Activated CD4-positive, alpha-beta memory T cell treated with anti-CD3 and anti-CD28 coated beads, Interleukin-2, amount 10 ng/mL, durations not matched to agents 7 days and 5 days (primary cell): ENCODE data around the gene XPC. TPM values are rescaled to one million over a fixed set of nuclear protein-coding genes. Genes with fewer than 3 reads are reported as not detected.

Experiments used
- CTCF ChIA-PET: fragments of 350-600 bp; sonication (Branson Sonifier 250); formaldehyde crosslinking; loops from one replicate; lab custom pipeline; 2021; ENCODE audit warnings: antibody characterized with exemption, inconsistent platforms; lab: Charles Lee
- POLR2A ChIA-PET: fragments of 350-600 bp; sonication (Branson Sonifier 250); formaldehyde crosslinking; loops from one replicate; lab custom pipeline; 2021; ENCODE audit warnings: antibody characterized with exemption; lab: Charles Lee
- DNase-seq: peaks from one replicate; pipeline ENCODE4 v3.0.0-alpha.2; 2020
- H3K27ac Mint-ChIP-seq: one replicate; pipeline ENCODE4 v1.8.0; 2021; ENCODE audit warnings: mild to moderate bottlenecking, mixed read lengths
- H3K27me3 Mint-ChIP-seq: one replicate; pipeline ENCODE4 v1.8.0; 2021; ENCODE audit warnings: mixed read lengths
- H3K36me3 Mint-ChIP-seq: one replicate; pipeline ENCODE4 v1.8.0; 2021; ENCODE audit warnings: low read depth, mixed read lengths
- H3K4me1 Mint-ChIP-seq: one replicate; pipeline ENCODE4 v1.8.0; 2021; ENCODE audit warnings: mixed read lengths
- H3K4me3 Mint-ChIP-seq: one replicate; pipeline ENCODE4 v1.8.0; 2021; ENCODE audit warnings: mild to moderate bottlenecking, mixed read lengths
- H3K9me3 Mint-ChIP-seq: one replicate; pipeline ENCODE4 v1.8.0; 2021; ENCODE audit warnings: mixed read lengths
- total RNA-seq, 2 experiments: library from RNA; stranded (reverse); gene quantifications; one replicate each; pipeline ENCODE4 v1.2.3, GENCODE V29; 2021

Gene XPC
- total RNA-seq, 2 experiments from 2014 or later: 34.2 to 34.8 TPM

DNA sequence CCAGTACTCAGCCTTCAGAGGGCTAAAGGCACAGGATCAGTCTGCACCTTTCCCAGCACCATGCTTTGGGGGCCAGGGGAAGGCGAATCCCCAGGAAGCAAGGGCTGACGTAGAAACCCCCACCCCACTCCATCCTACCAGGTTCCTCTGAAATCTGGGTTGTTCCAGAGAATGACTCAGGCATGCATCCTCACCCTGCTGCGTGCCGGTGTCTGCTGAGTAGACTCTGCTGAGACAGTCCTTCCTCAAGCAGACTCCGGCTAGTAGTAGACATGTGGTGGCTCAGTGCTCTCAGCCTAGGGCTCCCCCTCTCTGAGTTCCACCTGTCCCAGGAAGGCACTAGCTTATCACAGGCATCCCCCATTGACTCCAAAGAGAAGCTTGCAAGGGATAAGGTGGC is 44.5 kb downstream of the XPC start:
- DNase-seq: no peak
- Mint-ChIP-seq H3K27ac (no peak overlapping the region), H3K4me1 (peaks cover 2% of the 10 kb centered on the region), H3K36me3 (peaks cover 69% of the 10 kb centered on the region), H3K27me3 (no peaks in the 10 kb centered on the region), H3K9me3 (no peaks in the 10 kb centered on the region), H3K4me3 (no peak overlapping the region)
- ChIA-PET CTCF (no interaction called here), POLR2A (interaction anchor here (1.3 to 2.2 kb wide), 2 partner anchors 9 to 11 kb away, joined by 3 to 16 read pairs; partner anchors contain the start of genes CHCHD4 and TMEM43)

DNA sequence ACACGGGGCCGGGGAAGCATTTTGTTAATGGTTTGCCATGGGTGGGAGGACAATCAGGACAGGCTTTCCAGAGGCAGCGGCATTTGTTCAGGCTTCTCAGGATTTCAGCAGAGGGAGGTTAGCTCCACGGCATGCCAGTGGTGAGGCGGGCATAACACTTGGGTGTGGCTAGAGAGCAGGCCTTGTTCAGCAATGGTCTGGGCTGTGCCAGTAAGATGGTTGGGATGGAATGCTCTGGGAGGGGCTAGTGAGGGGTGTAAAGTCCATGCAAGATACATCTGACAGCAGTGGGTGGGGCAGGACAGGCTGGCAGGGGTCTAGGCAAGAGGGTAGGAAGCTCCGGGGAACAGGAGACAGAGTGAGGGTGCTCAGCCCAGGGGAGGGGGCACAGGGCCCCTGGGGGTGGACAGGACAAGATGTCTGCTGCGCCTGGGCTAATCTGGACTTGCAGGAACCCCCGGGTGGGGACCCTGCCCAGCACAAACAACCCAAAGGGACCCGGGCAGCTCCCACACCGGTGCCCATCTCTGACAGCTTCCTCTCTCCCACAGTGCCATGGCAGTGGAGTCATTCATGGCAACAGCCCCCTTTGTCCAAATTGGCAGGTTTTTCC is 45.1 kb downstream of the XPC start:
- CTCF ChIA-PET: no interaction called here
- Mint-ChIP-seq H3K36me3 (peaks cover 72% of the 10 kb centered on the region), H3K27ac (no peak overlapping the region), H3K9me3 (no peaks in the 10 kb centered on the region), H3K4me3 (no peak overlapping the region), H3K27me3 (no peaks in the 10 kb centered on the region), H3K4me1 (peaks cover 5% of the 10 kb centered on the region)
- POLR2A ChIA-PET: interaction anchor here (1.1 to 2.2 kb wide), 3 partner anchors 8 to 11 kb away, joined by 3 to 16 read pairs (median 3); partner anchors contain the start of genes CHCHD4 and TMEM43
- DNase-seq: no peak

GRCh38 chr3:14132689-14133088 is 45.7 kb downstream of the XPC start:
- Mint-ChIP-seq H3K4me1 (peaks cover 11% of the 10 kb centered on the region), H3K4me3 (no peak overlapping the region), H3K27me3 (no peaks in the 10 kb centered on the region), H3K27ac (no peak overlapping the region), H3K36me3 (peaks cover 78% of the 10 kb centered on the region), H3K9me3 (no peaks in the 10 kb centered on the region)
- CTCF ChIA-PET: no interaction called here
- no peak for DNase-seq
- POLR2A ChIA-PET: interaction anchor here (1.1 kb wide), 1 partner anchor 9 kb away, joined by 3 read pairs; no protein-coding TSS in a partner anchor

- CTCF ChIA-PET: no interaction called here
- no peak for DNase-seq
- Mint-ChIP-seq H3K36me3 (peaks cover 84% of the 10 kb centered on the region), H3K27ac (no peak overlapping the region), H3K4me1 (peaks cover 17% of the 10 kb centered on the region), H3K9me3 (no peaks in the 10 kb centered on the region), H3K27me3 (no peaks in the 10 kb centered on the region), H3K4me3 (no peak overlapping the region)
- POLR2A ChIA-PET: interaction anchor here (1.1 kb wide), 2 partner anchors 8 to 9 kb away, joined by 3 read pairs; no protein-coding TSS in a partner anchor
Measured at GRCh38 chr3:14132120-14132519, 46.3 kb downstream of the XPC start.

DNA sequence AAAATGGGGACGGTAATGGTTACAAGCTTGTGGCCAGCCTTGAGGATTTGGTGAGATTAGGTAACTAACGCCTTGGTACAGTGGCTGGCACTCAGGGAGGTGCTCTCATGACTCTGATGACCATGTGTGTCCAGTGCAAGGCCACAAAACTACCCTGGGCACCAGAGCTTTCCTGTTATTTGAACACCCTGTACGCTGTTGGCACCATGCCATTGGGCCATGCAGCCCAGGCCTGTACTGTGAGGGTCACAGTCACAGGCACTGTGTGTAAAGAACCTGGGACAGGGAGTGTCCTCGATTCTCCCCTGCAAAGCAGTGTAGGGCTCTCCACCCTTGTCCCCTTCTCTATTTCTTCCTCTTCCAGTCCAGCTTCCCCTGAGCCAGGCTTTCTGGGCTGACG is 47.3 kb downstream of the XPC start:
- POLR2A ChIA-PET: interaction anchor here (0.6 to 1.1 kb wide), 2 partner anchors 10 to 13 kb away, joined by 3 read pairs; no protein-coding TSS in a partner anchor
- H3K9me3 Mint-ChIP-seq: no peaks in the 10 kb centered on the region
- H3K27ac Mint-ChIP-seq: no peak overlapping the region
- no peak for DNase-seq
- H3K27me3 Mint-ChIP-seq: no peaks in the 10 kb centered on the region
- CTCF ChIA-PET: interaction anchor here (0.9 kb wide), 1 partner anchor 12 kb away, joined by 3 read pairs; no protein-coding TSS in a partner anchor
- H3K36me3 Mint-ChIP-seq: peaks cover 83% of the 10 kb centered on the region
- peaks cover 27% of the 10 kb centered on the region for H3K4me1 Mint-ChIP-seq
- no peak overlapping the region for H3K4me3 Mint-ChIP-seq

DNA sequence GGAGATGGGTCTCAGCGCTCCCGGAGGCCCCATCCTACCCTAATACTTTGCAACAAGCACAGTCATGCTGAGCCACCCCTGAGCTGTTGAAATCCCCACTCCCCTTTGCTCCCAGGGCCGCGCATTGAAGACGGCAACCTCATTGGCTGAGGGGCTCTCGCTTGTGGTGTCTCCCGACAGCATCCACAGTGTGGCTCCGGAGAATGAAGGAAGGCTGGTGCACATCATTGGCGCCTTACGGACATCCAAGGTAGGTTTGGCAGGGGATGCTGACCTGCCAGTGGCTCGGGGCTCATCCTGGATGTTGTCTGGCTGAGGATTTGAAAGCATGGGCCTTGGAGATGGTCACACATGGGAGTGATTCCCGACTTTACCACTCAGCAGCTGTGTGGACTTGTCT is 47.7 kb downstream of the XPC start:
- Mint-ChIP-seq H3K27me3 (no peaks in the 10 kb centered on the region), H3K27ac (no peak overlapping the region), H3K36me3 (peaks cover 82% of the 10 kb centered on the region), H3K4me1 (peaks cover 31% of the 10 kb centered on the region), H3K9me3 (no peaks in the 10 kb centered on the region), H3K4me3 (no peak overlapping the region)
- no peak for DNase-seq
- ChIA-PET POLR2A (interaction anchor here (0.6 to 1.1 kb wide), 2 partner anchors 11 to 14 kb away, joined by 3 read pairs; no protein-coding TSS in a partner anchor), CTCF (interaction anchor here (0.9 kb wide), 1 partner anchor 13 kb away, joined by 3 read pairs; no protein-coding TSS in a partner anchor)

DNA sequence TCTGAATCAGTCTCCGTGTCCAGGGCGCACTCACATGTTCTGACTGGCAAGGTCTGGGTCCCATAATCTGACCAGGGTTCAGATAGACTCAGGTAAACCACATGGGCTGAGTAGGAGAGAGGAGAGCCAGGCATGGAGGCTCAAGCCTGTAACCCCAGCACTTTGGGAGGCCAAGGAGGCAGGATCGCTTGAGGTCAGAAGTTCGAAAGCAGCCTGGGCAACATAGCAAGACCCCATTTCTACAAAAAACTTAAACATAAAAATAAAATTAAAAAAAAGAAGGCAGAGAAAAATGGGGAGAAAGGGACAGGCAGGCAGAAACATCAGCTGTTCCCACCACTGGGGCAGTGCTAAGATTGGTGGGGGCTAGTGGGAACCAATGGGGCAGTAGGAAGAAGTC is 48.2 kb downstream of the XPC start:
- Mint-ChIP-seq H3K36me3 (peaks cover 79% of the 10 kb centered on the region), H3K4me3 (no peak overlapping the region), H3K27me3 (no peaks in the 10 kb centered on the region), H3K4me1 (peaks cover 32% of the 10 kb centered on the region), H3K27ac (no peak overlapping the region), H3K9me3 (no peaks in the 10 kb centered on the region)
- ChIA-PET CTCF (no interaction called here), POLR2A (no interaction called here)
- DNase-seq: no peak

- no peaks in the 10 kb centered on the region for H3K27me3 Mint-ChIP-seq
- H3K27ac Mint-ChIP-seq: no peak overlapping the region
- H3K36me3 Mint-ChIP-seq: peaks cover 72% of the 10 kb centered on the region
- H3K4me1 Mint-ChIP-seq: peaks cover 32% of the 10 kb centered on the region
- H3K9me3 Mint-ChIP-seq: no peaks in the 10 kb centered on the region
- DNase-seq: no peak
- CTCF ChIA-PET: no interaction called here
- POLR2A ChIA-PET: interaction anchor here (1.0 to 9.0 kb wide), 2 partner anchors 13 to 46 kb away, joined by 3 to 133 read pairs; no protein-coding TSS in a partner anchor
- H3K4me3 Mint-ChIP-seq: no peak overlapping the region
Measured at GRCh38 chr3:14129296-14129695, 49.1 kb downstream of the XPC start.

DNA sequence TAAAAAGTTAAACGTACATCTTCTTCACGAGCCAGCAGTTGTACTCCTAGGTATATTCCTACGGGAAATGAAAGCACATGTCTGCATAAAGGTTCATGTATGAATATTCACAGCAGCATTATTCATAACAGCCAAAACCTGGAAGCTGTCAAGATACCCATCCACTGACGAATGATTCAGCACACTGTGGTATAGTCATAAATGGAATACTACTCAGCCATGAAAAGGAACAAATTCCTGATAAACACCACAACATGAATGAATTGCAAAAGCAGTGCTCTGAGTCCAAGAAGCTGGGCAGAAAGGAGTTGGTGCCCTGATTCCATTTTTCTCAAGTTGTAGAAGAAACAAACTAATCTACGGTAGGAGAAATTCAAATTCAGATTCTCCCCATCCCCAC is 49.7 kb downstream of the XPC start:
- Mint-ChIP-seq H3K9me3 (no peaks in the 10 kb centered on the region), H3K27ac (no peak overlapping the region), H3K36me3 (peaks cover 66% of the 10 kb centered on the region), H3K27me3 (no peaks in the 10 kb centered on the region), H3K4me3 (no peak overlapping the region), H3K4me1 (peaks cover 36% of the 10 kb centered on the region)
- POLR2A ChIA-PET: interaction anchor here (1.0 to 9.0 kb wide), 3 partner anchors 13 to 47 kb away, joined by 3 to 133 read pairs (median 4); no protein-coding TSS in a partner anchor
- CTCF ChIA-PET: interaction anchor here (0.9 kb wide), 1 partner anchor 14 kb away, joined by 3 read pairs; no protein-coding TSS in a partner anchor
- DNase-seq: no peak

DNA sequence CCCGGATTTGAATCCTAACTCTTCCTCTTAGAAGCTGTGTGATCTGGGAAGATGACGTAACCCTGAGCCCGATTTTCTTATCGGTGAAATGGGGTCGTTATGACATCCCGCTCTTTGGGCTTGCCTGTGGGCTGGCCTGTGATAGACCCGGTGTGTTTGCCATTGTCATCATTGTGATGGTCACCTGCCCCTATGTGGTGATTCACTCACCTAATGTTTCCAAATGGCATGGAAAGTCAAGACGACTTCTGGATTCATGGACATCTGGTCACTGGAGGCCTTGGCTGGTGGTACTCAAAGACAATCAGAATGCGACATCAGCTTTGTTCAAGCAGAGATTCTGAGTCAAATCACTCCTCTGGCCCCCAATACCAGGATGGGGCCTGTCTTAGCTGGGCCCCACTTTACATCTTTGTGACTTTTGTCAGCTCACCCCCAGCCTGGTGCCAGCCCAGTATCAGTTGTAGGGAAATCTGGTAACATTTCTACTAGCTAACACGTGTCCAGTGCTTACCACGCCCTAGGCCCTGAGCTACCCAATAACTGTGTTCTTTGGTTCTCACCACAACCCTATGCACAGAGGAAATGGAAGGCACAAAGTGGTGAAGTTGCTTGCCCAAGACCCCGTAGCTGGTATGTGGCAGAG is 50.8 kb downstream of the XPC start:
- no peaks in the 10 kb centered on the region for H3K27me3 Mint-ChIP-seq
- peaks cover 56% of the 10 kb centered on the region for H3K36me3 Mint-ChIP-seq
- ChIA-PET CTCF (interaction anchor here (0.9 kb wide), 1 partner anchor 15 kb away, joined by 3 read pairs; no protein-coding TSS in a partner anchor), POLR2A (interaction anchor here (9.0 kb wide), 1 partner anchor 14 kb away, joined by 133 read pairs; no protein-coding TSS in a partner anchor)
- no peak overlapping the region for H3K4me3 Mint-ChIP-seq
- H3K27ac Mint-ChIP-seq: no peak overlapping the region
- no peak for DNase-seq
- H3K9me3 Mint-ChIP-seq: no peaks in the 10 kb centered on the region
- H3K4me1 Mint-ChIP-seq: peaks cover 47% of the 10 kb centered on the region

DNA sequence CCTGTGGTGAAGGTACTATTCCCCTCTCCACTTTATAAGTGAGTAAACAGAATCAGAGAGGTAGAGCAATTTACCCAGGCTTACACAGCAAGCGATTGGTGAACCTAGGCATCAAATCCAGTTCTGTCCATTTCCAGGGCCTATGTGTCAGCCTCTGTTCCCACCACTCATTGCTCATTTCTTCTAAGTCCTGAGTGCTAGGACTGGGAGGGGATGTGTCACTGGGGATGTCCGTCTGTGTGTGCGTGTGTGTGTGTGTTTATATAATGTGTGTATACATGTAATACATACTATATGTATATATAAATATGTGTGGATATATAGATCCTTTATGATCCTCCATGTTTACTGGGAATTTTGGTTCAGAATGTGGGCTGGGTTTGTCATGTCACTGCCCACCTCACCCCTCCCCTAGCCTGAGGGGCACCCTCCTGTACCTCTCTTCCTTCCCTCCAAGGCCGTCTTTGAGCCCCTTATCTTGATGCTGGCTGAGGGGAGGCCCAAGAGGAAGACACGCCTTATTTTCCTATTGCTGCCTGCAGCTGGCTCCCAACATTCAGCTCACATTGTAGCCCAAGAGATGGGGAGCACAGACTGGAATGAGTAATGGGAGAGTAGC is 51.4 kb downstream of the XPC start:
- no peak for DNase-seq
- no peak overlapping the region for H3K27ac Mint-ChIP-seq
- no peaks in the 10 kb centered on the region for H3K9me3 Mint-ChIP-seq
- peaks cover 53% of the 10 kb centered on the region for H3K4me1 Mint-ChIP-seq
- H3K36me3 Mint-ChIP-seq: peaks cover 51% of the 10 kb centered on the region
- H3K27me3 Mint-ChIP-seq: no peaks in the 10 kb centered on the region
- peak overlapping the region; percentile 92 for H3K4me3 Mint-ChIP-seq
- POLR2A ChIA-PET: interaction anchor here (4.3 to 9.0 kb wide), 2 partner anchors 15 to 52 kb away, joined by 90 to 133 read pairs; partner anchors contain the start of genes LSM3 and XPC
- CTCF ChIA-PET: interaction anchor here (3.9 kb wide), 1 partner anchor 49 kb away, joined by 13 read pairs; no protein-coding TSS in a partner anchor
